Ishikawa (cell line): ENCODE measurements around the gene AGER.

Experiments used
- CEBPB ChIP-seq: IDR thresholded peaks from 2 replicates; pipeline ENCODE4 v1.6.1; 2012
- CREB1 ChIP-seq: IDR thresholded peaks from 2 replicates; pipeline ENCODE4 v1.6.1; 2012; ENCODE audit warnings: low read depth
- EGR1 ChIP-seq: IDR thresholded peaks from 2 replicates; pipeline ENCODE4 v1.6.1; 2012
- EP300 ChIP-seq: IDR thresholded peaks from 2 replicates; pipeline ENCODE4 v1.6.1; 2012; ENCODE audit warnings: borderline replicate concordance
- FOXM1 ChIP-seq: IDR thresholded peaks from 2 replicates; pipeline ENCODE4 v1.6.1; 2012; ENCODE audit warnings: low read depth, borderline replicate concordance
- RAD21 ChIP-seq: IDR thresholded peaks from 2 replicates; pipeline ENCODE4 v1.6.1; 2012; ENCODE audit warnings: low read depth
- TAF1 ChIP-seq: IDR thresholded peaks from 2 replicates; pipeline ENCODE4 v1.6.1; 2012; ENCODE audit warnings: low read depth, mild to moderate bottlenecking
- TEAD4 ChIP-seq: IDR thresholded peaks from 2 replicates; pipeline ENCODE4 v1.6.1; 2012
- USF1 ChIP-seq: IDR thresholded peaks from 2 replicates; pipeline ENCODE4 v1.6.1; 2012
- YY1 ChIP-seq: IDR thresholded peaks from 2 replicates; pipeline ENCODE4 v1.6.1; 2012; ENCODE audit warnings: low read depth
- ZBTB7A ChIP-seq: IDR thresholded peaks from 2 replicates; pipeline ENCODE4 v1.6.1; 2012; ENCODE audit warnings: low read depth
- TF ChIP-seq, protein P1 (sequence below): IDR thresholded peaks from 2 replicates; pipeline ENCODE4 v1.6.1; 2012
- TF ChIP-seq, protein P2 (sequence below): IDR thresholded peaks from 2 replicates; pipeline ENCODE4 v1.6.1; 2012; ENCODE audit warnings: low read depth, mild to moderate bottlenecking

DNA sequence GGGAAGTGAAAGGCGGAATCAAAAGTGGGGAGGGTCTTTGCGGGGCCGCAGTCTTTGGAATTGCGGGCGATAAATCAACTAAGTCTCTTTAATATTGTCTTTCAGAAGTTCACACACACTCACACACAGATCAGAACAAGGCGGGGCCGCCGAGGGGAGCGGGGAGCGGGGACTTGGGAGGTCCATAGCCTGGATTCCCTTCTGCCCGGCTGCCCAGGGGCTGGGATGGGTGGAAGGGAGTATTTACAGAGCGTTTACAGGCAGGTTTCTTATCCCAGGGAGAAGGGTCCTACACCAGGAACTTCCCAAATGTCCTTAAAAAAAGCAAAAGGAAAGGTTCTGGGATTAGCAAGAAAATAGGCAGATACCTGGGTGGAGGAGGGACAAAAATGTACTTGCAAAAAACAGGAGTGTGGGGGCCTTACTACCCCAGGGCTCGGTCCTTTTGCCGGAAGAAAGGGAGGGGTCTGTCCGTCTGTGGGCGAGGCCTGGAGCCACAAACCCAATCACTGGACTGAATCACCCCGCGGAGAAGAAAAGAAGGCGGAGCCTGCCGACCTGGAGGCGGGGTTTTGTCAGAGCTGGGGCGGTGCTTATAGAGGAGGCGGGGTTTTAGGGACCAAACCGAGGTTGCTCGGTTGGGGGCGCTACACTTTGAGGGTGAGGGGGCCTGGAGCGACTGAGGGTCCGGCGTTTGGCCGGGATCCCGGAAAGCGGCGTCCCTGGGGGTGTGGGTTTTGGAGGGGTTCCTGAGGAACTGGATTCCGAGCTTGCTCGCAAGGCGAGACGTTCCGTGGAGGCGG, 35.6 kb downstream of the AGER start:
- TF ChIP-seq CREB1 (no peak), TAF1 (no peak), USF1 (no peak), RAD21 (no peak), EP300 (no peak), YY1 (no peak), EGR1 (no peak), CEBPB (no peak), TEAD4 (no peak), FOXM1 (no peak), ZBTB7A (no peak)
- TF ChIP-seq, protein P1, sequence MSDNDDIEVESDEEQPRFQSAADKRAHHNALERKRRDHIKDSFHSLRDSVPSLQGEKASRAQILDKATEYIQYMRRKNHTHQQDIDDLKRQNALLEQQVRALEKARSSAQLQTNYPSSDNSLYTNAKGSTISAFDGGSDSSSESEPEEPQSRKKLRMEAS, result no peak
- TF ChIP-seq, protein P2, sequence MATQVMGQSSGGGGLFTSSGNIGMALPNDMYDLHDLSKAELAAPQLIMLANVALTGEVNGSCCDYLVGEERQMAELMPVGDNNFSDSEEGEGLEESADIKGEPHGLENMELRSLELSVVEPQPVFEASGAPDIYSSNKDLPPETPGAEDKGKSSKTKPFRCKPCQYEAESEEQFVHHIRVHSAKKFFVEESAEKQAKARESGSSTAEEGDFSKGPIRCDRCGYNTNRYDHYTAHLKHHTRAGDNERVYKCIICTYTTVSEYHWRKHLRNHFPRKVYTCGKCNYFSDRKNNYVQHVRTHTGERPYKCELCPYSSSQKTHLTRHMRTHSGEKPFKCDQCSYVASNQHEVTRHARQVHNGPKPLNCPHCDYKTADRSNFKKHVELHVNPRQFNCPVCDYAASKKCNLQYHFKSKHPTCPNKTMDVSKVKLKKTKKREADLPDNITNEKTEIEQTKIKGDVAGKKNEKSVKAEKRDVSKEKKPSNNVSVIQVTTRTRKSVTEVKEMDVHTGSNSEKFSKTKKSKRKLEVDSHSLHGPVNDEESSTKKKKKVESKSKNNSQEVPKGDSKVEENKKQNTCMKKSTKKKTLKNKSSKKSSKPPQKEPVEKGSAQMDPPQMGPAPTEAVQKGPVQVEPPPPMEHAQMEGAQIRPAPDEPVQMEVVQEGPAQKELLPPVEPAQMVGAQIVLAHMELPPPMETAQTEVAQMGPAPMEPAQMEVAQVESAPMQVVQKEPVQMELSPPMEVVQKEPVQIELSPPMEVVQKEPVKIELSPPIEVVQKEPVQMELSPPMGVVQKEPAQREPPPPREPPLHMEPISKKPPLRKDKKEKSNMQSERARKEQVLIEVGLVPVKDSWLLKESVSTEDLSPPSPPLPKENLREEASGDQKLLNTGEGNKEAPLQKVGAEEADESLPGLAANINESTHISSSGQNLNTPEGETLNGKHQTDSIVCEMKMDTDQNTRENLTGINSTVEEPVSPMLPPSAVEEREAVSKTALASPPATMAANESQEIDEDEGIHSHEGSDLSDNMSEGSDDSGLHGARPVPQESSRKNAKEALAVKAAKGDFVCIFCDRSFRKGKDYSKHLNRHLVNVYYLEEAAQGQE, result no peak
